Measurements from ENCODE around the gene ACVR1B.

GRCh38 chr12:51992246-51992645, 40.7 kb downstream of the ACVR1B start:
- no peak for TF ChIP-seq CTCF (IDR thresholded peaks at IDR 0.05)
- no peak for TF ChIP-seq POLR2AphosphoS5 (IDR thresholded peaks at IDR 0.05)
- no peak for TF ChIP-seq EP300 (IDR thresholded peaks at IDR 0.05)
- TF ChIP-seq POLR2A (IDR thresholded peaks at IDR 0.05): no peak
